Measurements from ENCODE around the gene PARD3B.

The PARD3B gene

DNA sequence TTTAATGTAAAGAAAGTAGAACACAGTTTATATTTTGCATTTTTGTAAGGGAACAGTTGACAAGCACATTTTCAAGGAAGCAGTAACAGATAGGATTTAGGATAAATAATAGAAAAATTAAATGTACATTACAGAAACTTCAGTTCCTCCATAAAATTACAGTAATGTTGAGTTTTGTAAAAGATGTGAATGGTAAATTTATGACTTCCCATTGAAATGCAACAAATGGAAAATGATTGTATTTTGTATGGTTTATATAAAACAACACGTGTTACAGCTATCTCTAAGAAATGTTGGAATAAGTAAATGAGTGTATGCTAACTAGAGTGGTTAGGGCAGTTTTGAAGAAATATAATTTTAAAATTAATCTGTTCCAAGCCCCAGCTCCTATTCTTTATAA, 227.3 kb downstream of the PARD3B start:
- H3K4me3 ChIP-seq (ENCODE audit: low read length), result no peak overlapping the region
- no peaks in the 10 kb centered on the region for H3K36me3 ChIP-seq (ENCODE audit: insufficient read depth, low read length)
- no peak overlapping the region for H3K9ac ChIP-seq (ENCODE audit: low read depth, low read length)
- H3K4me1 ChIP-seq (ENCODE audit: control insufficient read depth, insufficient read depth, low read length), result no peaks in the 10 kb centered on the region
- H3K27me3 ChIP-seq (ENCODE audit: control insufficient read depth, insufficient read depth, low read length), result no peaks in the 10 kb centered on the region
- no peak overlapping the region for H3K4me2 ChIP-seq (ENCODE audit: low read length)
- no peaks in the 10 kb centered on the region for H3K9me3 ChIP-seq (replicated peaks; ENCODE audit: low read length)

DNA sequence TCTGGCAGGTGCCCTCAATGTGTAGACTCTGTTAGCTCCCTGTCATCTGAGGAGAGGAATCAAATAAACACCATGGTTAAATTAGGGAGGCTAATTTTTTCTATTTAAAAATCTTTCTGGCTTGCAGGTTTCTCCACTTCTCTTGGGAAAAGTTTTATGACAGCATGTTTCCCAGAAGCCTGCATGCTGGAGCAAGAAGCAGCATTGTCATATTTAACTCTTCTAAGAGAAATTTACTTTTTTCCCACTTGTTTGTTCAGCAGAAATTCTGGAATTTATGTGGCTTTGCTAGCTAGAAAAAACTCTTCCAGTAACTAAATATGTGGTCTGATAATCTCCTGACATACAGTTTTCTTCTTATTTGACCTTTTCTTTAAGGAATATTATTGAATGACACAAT, 230.5 kb downstream of the PARD3B start:
- H3K36me3 ChIP-seq (ENCODE audit: insufficient read depth, low read length), result no peaks in the 10 kb centered on the region
- no peaks in the 10 kb centered on the region for H3K27me3 ChIP-seq (ENCODE audit: control insufficient read depth, insufficient read depth, low read length)
- H3K9me3 ChIP-seq (replicated peaks; ENCODE audit: low read length), result no peaks in the 10 kb centered on the region

GRCh38 chr2:204776781-204777559, 231.7 kb downstream of the PARD3B start:
- no peak overlapping the region for H3K4me2 ChIP-seq (ENCODE audit: low read length)
- no peaks in the 10 kb centered on the region for H3K27me3 ChIP-seq (ENCODE audit: control insufficient read depth, insufficient read depth, low read length)
- H3K4me3 ChIP-seq (ENCODE audit: low read length), result no peak overlapping the region
- H3K4me1 ChIP-seq (ENCODE audit: control insufficient read depth, insufficient read depth, low read length), result no peaks in the 10 kb centered on the region
- no peaks in the 10 kb centered on the region for H3K36me3 ChIP-seq (ENCODE audit: insufficient read depth, low read length)
- no peaks in the 10 kb centered on the region for H3K9me3 ChIP-seq (replicated peaks; ENCODE audit: low read length)
- no peak overlapping the region for H3K9ac ChIP-seq (ENCODE audit: low read depth, low read length)

More for the DNA sequence above, 230.5 kb downstream of the PARD3B start:
- Histone ChIP-seq H3K4me3 (ENCODE audit: low read length) (no peak overlapping the region), H3K4me1 (ENCODE audit: control insufficient read depth, insufficient read depth, low read length) (no peaks in the 10 kb centered on the region), H3K4me2 (ENCODE audit: low read length) (no peak overlapping the region), H3K9ac (ENCODE audit: low read depth, low read length) (no peak overlapping the region)

- Histone ChIP-seq H3K9ac (ENCODE audit: low read depth, low read length) (no peak overlapping the region), H3K4me1 (ENCODE audit: control insufficient read depth, insufficient read depth, low read length) (no peaks in the 10 kb centered on the region), H3K4me2 (ENCODE audit: low read length) (no peak overlapping the region), H3K9me3 (replicated peaks; ENCODE audit: low read length) (no peaks in the 10 kb centered on the region), H3K27me3 (ENCODE audit: control insufficient read depth, insufficient read depth, low read length) (no peaks in the 10 kb centered on the region), H3K36me3 (ENCODE audit: insufficient read depth, low read length) (no peaks in the 10 kb centered on the region), H3K4me3 (ENCODE audit: low read length) (no peak overlapping the region)
These were observed 234.5 kb downstream of the PARD3B start for GRCh38 chr2:204779771-204780170.

DNA sequence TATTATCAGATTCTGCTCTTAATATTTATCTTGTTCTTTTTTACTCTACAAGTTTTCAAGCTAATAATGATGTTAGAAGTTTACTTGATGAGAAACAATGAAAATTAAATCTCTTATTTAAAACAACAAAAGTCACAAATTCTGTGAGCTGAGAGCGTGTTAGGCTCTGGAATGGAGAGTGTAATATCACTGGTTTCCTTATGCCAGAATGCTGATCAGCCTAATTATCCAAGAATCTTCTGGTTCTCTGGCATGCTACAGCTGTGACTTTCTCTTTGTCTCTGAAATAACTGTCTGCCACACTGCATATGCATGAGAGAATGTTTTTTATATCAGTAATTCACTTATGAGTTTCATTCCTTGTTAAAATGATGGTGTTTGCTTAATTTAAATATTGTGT, 236.7 kb downstream of the PARD3B start:
- H3K27me3 ChIP-seq (ENCODE audit: control insufficient read depth, insufficient read depth, low read length), result no peaks in the 10 kb centered on the region
- H3K4me2 ChIP-seq (ENCODE audit: low read length), result no peak overlapping the region
- H3K36me3 ChIP-seq (ENCODE audit: insufficient read depth, low read length), result no peaks in the 10 kb centered on the region
- H3K4me1 ChIP-seq (ENCODE audit: control insufficient read depth, insufficient read depth, low read length), result no peaks in the 10 kb centered on the region
- no peak overlapping the region for H3K4me3 ChIP-seq (ENCODE audit: low read length)
- H3K9me3 ChIP-seq (replicated peaks; ENCODE audit: low read length), result no peaks in the 10 kb centered on the region
- H3K9ac ChIP-seq (ENCODE audit: low read depth, low read length), result no peak overlapping the region

DNA sequence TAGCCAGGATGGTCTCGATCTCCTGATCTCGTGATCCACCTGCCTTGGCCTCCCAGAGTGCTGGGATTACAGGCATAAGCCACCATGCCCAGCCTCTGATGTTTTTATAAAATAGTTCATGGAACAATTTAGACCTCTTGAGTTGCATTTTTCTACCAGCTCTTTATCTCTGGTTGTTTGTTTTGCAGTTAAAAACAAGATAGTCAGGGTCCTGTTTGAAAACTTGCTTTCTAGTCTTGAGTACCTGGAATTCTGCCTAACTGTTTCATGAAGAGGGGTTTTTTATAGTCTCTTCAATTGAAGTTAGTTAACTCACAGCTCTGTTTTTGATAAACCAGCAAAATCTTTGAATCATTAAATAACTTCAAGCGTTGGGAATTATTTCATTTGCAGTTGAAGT, 244.8 kb downstream of the PARD3B start:
- no peaks in the 10 kb centered on the region for H3K36me3 ChIP-seq (ENCODE audit: insufficient read depth, low read length)
- peaks cover 15% of the 10 kb centered on the region for H3K4me1 ChIP-seq (ENCODE audit: control insufficient read depth, insufficient read depth, low read length)
- H3K4me2 ChIP-seq (ENCODE audit: low read length), result no peak overlapping the region
- no peak overlapping the region for H3K9ac ChIP-seq (ENCODE audit: low read depth, low read length)
- no peak overlapping the region for H3K4me3 ChIP-seq (ENCODE audit: low read length)
- no peaks in the 10 kb centered on the region for H3K27me3 ChIP-seq (ENCODE audit: control insufficient read depth, insufficient read depth, low read length)
- H3K9me3 ChIP-seq (replicated peaks; ENCODE audit: low read length), result no peaks in the 10 kb centered on the region

DNA sequence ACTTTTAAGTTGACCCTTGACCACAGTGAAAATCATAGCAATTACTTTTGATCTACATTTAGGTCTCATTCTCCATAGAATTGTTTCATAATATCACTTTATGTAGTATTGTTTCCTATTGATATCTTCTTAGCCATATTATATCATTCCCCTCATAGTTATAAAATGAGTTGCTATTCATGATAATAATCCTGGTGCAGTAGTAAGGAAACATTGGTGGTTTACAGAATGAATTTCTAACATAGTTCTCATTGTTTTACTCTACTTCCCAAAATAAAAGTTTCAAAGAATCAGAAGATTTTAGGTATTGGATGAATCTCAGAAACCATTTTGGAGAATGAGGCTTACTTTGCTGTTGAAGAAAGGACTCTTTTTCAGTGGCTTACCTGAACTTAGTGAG, 246.0 kb downstream of the PARD3B start:
- H3K9ac ChIP-seq (ENCODE audit: low read depth, low read length), result no peak overlapping the region
- H3K4me2 ChIP-seq (ENCODE audit: low read length), result no peak overlapping the region
- H3K9me3 ChIP-seq (replicated peaks; ENCODE audit: low read length), result no peaks in the 10 kb centered on the region
- no peak overlapping the region for H3K4me3 ChIP-seq (ENCODE audit: low read length)
- no peaks in the 10 kb centered on the region for H3K27me3 ChIP-seq (ENCODE audit: control insufficient read depth, insufficient read depth, low read length)
- H3K36me3 ChIP-seq (ENCODE audit: insufficient read depth, low read length), result no peaks in the 10 kb centered on the region
- H3K4me1 ChIP-seq (ENCODE audit: control insufficient read depth, insufficient read depth, low read length), result peaks cover 20% of the 10 kb centered on the region

DNA sequence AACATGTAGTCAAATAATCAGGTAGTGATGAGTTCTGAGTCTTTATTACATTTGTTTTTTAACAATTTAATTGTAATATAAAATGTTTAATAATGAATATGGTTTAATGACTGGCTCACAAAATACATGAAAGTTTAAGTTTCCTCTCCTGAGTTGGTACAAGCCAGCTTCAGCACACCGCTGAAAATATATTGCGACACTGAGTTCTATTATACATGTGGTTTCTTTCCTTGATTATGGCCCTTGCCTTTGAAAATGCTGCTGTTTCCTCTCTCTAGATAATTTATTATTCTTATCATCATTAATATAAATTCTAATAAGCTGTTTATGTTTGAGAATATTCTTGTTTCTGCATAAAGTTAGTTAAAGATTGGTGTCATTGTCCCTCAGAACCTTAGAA, 249.3 kb downstream of the PARD3B start:
- Histone ChIP-seq H3K4me2 (ENCODE audit: low read length) (no peak overlapping the region), H3K4me1 (ENCODE audit: control insufficient read depth, insufficient read depth, low read length) (peaks cover 20% of the 10 kb centered on the region), H3K9ac (ENCODE audit: low read depth, low read length) (no peak overlapping the region), H3K4me3 (ENCODE audit: low read length) (no peak overlapping the region), H3K36me3 (ENCODE audit: insufficient read depth, low read length) (no peaks in the 10 kb centered on the region), H3K27me3 (ENCODE audit: control insufficient read depth, insufficient read depth, low read length) (no peaks in the 10 kb centered on the region), H3K9me3 (replicated peaks; ENCODE audit: low read length) (no peaks in the 10 kb centered on the region)

- Histone ChIP-seq H3K9ac (ENCODE audit: low read depth, low read length) (no peak overlapping the region), H3K4me2 (ENCODE audit: low read length) (peak overlapping the region; percentile 7), H3K9me3 (replicated peaks; ENCODE audit: low read length) (no peaks in the 10 kb centered on the region), H3K4me3 (ENCODE audit: low read length) (no peak overlapping the region), H3K4me1 (ENCODE audit: control insufficient read depth, insufficient read depth, low read length) (peaks cover 20% of the 10 kb centered on the region), H3K27me3 (ENCODE audit: control insufficient read depth, insufficient read depth, low read length) (no peaks in the 10 kb centered on the region), H3K36me3 (ENCODE audit: insufficient read depth, low read length) (no peaks in the 10 kb centered on the region)
These were observed 249.9 kb downstream of the PARD3B start for GRCh38 chr2:204795156-204795555.

- peaks cover 13% of the 10 kb centered on the region for H3K4me1 ChIP-seq (ENCODE audit: control insufficient read depth, insufficient read depth, low read length)
- no peaks in the 10 kb centered on the region for H3K27me3 ChIP-seq (ENCODE audit: control insufficient read depth, insufficient read depth, low read length)
- H3K9me3 ChIP-seq (replicated peaks; ENCODE audit: low read length), result no peaks in the 10 kb centered on the region
These were observed 251.3 kb downstream of the PARD3B start for GRCh38 chr2:204796581-204796980.

DNA sequence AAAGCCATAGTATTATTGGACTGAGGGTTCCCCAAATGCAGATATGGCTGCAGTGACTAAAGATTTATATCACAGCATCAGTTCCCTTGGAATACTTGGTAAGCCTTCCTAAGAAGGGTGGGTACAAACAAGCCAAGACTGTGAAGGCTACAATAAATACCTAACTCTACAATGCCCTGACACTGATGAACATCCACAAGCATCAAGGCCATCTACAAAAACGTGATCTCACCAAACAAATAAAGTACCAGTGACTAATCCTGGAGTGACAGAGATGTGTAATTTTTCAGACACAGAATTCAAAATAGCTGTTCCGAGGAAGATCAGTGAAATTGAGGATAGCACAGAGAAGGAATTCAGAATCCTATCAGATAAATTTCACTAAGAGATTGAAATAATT, 254.5 kb downstream of the PARD3B start:
- Histone ChIP-seq H3K9me3 (replicated peaks; ENCODE audit: low read length) (no peaks in the 10 kb centered on the region), H3K4me3 (ENCODE audit: low read length) (no peak overlapping the region), H3K4me2 (ENCODE audit: low read length) (no peak overlapping the region), H3K4me1 (ENCODE audit: control insufficient read depth, insufficient read depth, low read length) (peaks cover 8% of the 10 kb centered on the region), H3K36me3 (ENCODE audit: insufficient read depth, low read length) (no peaks in the 10 kb centered on the region), H3K9ac (ENCODE audit: low read depth, low read length) (no peak overlapping the region), H3K27me3 (ENCODE audit: control insufficient read depth, insufficient read depth, low read length) (no peaks in the 10 kb centered on the region)

More at GRCh38 chr2:204796581-204796980, 251.3 kb downstream of the PARD3B start:
- Histone ChIP-seq H3K4me3 (ENCODE audit: low read length) (no peak overlapping the region), H3K4me2 (ENCODE audit: low read length) (no peak overlapping the region), H3K36me3 (ENCODE audit: insufficient read depth, low read length) (no peaks in the 10 kb centered on the region), H3K9ac (ENCODE audit: low read depth, low read length) (no peak overlapping the region)

DNA sequence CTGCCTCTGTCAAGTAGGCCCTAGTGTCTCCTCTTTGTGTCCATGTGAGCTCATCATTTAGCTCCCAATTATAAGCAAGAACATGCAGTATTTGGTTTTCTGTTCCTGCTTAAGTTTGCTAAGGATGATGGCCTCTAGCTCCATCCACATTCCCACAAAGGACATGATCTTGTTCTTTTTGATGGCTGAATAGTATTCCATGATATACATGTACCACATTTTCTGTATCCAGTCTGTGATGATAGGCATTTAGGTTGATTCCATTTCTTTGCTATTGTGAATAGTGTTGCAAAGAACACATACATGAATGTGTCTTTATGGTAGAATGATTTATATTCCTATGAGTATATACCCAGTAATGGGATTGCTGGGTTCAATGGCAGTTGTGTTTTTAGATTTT, 263.2 kb downstream of the PARD3B start:
- Histone ChIP-seq H3K36me3 (ENCODE audit: insufficient read depth, low read length) (no peaks in the 10 kb centered on the region), H3K9ac (ENCODE audit: low read depth, low read length) (no peak overlapping the region), H3K4me1 (ENCODE audit: control insufficient read depth, insufficient read depth, low read length) (no peaks in the 10 kb centered on the region), H3K9me3 (replicated peaks; ENCODE audit: low read length) (no peaks in the 10 kb centered on the region), H3K27me3 (ENCODE audit: control insufficient read depth, insufficient read depth, low read length) (no peaks in the 10 kb centered on the region), H3K4me2 (ENCODE audit: low read length) (no peak overlapping the region), H3K4me3 (ENCODE audit: low read length) (no peak overlapping the region)

Measured in skeletal muscle satellite cell (primary cell).